ENCODE measurements around the gene QPCT. TPM values are rescaled to one million over a fixed set of nuclear protein-coding genes. Genes with fewer than 3 reads are reported as not detected.
"Not testable (repeated sequence)": the region's sequence is repeated elsewhere in the genome, so short reads cannot be mapped to it uniquely, and the experiment has no call there.

The QPCT gene
- total RNA-seq, 4 donors from 2014 or later: 1.5 to 4.8 (median 3.1) TPM

DNA sequence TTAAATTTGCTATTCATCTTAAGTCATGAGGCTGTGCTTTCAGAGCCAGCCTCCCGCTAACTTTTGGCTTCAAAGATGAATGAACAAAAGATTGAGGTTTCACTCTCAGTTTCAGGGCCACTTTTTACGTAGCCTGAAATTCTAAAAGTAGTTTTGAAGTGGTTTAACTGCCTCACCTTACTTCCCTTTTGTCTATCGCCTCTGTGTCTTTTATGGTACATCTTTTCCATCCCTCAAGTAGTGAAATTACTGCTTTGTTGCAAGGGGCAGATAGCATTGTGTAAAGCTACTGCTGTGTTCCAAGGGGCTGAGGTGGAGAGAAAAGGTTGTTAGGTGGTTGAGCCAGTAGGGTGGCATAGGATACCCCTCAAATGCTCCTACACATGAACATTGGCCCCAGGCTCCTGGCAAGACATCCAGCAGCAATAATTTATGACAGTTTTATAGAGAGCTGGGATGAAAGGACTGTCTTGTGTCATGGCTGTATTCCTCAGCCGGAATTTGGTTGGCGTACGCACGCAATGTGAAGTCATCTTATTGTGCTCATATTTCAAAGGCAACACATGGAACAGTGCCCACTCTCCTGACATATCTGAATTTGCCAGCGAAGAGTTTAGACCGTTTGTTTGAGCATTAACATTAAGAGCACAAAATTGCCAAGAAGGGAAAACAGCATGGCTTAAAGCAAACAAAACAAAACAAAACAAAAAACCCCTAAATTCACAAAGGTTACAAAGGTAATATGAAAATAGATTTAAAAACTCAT lies 32.2 kb downstream of the QPCT start:
- no peaks in the 10 kb centered on the region for H3K36me3 ChIP-seq
- H3K9me3 ChIP-seq: no peaks in the 10 kb centered on the region
- 41 to 50% methylated on average over 9 of the region's 9 CpGs for WGBS, 2 donors
- peak; percentile 17 to 70 for DNase-seq (ENCODE audit: low spot score in 2 of 2)
- H3K27me3 ChIP-seq: no peaks in the 10 kb centered on the region
- H3K4me3 ChIP-seq: peak overlapping the region in 3 of 4 donors; percentile 4 to 18 (median 8)
- TF ChIP-seq, protein P1, sequence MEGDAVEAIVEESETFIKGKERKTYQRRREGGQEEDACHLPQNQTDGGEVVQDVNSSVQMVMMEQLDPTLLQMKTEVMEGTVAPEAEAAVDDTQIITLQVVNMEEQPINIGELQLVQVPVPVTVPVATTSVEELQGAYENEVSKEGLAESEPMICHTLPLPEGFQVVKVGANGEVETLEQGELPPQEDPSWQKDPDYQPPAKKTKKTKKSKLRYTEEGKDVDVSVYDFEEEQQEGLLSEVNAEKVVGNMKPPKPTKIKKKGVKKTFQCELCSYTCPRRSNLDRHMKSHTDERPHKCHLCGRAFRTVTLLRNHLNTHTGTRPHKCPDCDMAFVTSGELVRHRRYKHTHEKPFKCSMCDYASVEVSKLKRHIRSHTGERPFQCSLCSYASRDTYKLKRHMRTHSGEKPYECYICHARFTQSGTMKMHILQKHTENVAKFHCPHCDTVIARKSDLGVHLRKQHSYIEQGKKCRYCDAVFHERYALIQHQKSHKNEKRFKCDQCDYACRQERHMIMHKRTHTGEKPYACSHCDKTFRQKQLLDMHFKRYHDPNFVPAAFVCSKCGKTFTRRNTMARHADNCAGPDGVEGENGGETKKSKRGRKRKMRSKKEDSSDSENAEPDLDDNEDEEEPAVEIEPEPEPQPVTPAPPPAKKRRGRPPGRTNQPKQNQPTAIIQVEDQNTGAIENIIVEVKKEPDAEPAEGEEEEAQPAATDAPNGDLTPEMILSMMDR (IDR thresholded peaks at IDR 0.05): no peak
- no peak for TF ChIP-seq POLR2A (IDR thresholded peaks at IDR 0.05)
- peak in 1 of 2 donors; percentile 45 for TF ChIP-seq EP300 (IDR thresholded peaks at IDR 0.05)
- peak overlapping the region in 3 of 4 donors; percentile 22 to 89 (median 70) for H3K27ac ChIP-seq
- H3K4me1 ChIP-seq: peaks cover 0 to 24% (median 6%) of the 10 kb centered on the region in 4 donors

DNA sequence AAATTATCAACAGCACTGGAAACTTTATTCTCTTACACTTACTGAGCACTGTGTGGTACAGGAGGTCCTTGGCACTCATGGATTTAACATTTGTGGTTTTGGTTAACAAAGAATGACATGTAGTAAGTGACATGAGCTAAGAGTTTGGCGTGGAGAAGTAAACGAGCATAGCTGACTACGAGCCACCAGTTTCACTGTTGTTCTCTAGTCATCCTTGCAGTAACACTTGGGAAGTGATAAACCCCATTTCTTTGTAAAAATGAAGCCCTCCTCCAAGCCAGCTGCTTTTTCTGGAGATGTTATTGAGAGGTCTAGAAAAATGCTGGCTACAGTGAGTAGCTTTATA lies 32.7 kb downstream of the QPCT start:
- DNase-seq (ENCODE audit: low spot score in 2 of 2): peak in 1 of 2 donors; percentile 19
- TF ChIP-seq EP300 (IDR thresholded peaks at IDR 0.05): peak in 1 of 2 donors; percentile 39
- no peak for TF ChIP-seq POLR2A (IDR thresholded peaks at IDR 0.05)
- WGBS, 2 donors: 20 to 24% methylated on average over 3 of the region's 3 CpGs
- Histone ChIP-seq H3K9me3 (no peaks in the 10 kb centered on the region), H3K36me3 (no peaks in the 10 kb centered on the region), H3K27ac (peak overlapping the region in 3 of 4 donors; percentile 22 to 89 (median 70)), H3K4me1 (peaks cover 0 to 24% (median 6%) of the 10 kb centered on the region in 4 donors), H3K4me3 (peak overlapping the region in 2 of 4 donors; percentile 8 to 18), H3K27me3 (no peaks in the 10 kb centered on the region)

DNA sequence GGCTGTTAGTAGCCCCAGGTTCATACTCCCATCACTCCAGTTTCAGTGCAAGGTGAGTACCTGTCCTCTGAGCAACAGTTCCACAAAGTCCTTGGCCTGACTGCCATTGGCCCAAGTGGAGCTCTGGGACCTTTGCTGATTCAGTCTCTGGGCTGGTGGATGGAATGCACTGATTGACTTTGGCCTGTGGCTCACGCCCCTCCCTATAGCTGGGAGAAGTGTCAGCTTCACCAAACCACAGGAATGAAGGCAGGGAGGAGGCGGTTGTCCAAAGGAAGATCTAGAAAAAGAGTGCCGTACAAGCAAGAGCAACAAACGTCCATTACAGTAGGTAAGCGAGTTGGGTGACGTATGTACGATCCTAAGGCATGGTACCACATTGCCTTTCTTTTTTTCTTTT lies 34.0 kb downstream of the QPCT start:
- no peak for TF ChIP-seq POLR2A (IDR thresholded peaks at IDR 0.05)
- TF ChIP-seq, protein P1 (IDR thresholded peaks at IDR 0.05): no peak
- peak in 1 of 2 donors; percentile 40 for TF ChIP-seq EP300 (IDR thresholded peaks at IDR 0.05)
- Histone ChIP-seq H3K4me3 (no peak overlapping the region), H3K27ac (peak overlapping the region in 2 of 4 donors; percentile 70 to 89), H3K4me1 (peaks cover 0 to 24% (median 6%) of the 10 kb centered on the region in 4 donors), H3K27me3 (no peaks in the 10 kb centered on the region), H3K9me3 (no peaks in the 10 kb centered on the region), H3K36me3 (no peaks in the 10 kb centered on the region)
- WGBS, 2 donors: 84% methylated on average over 7 of the region's 7 CpGs
- DNase-seq (ENCODE audit: low spot score in 2 of 2): peak; percentile 19 to 22

DNA sequence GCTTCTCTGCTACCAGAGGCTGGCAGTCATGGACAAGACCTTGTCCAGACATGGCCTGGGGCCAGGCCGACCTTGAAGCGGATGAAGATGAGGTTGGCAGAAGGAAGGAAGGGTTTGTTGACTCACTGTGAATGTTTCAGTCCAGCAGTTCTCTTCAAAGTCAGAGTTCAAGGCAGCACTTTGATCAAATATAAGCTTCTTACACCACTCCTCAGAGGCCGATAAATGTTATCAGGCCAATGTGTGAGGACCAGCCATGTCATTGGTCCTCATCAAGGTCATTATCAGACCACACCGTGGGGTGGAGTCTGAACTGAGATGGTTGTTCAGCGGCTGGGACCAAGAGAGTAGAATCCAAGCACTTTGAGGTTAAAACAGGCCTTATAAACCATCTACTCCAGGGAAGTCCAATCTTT lies 35.5 kb downstream of the QPCT start:
- H3K4me1 ChIP-seq: peaks cover 0 to 24% (median 6%) of the 10 kb centered on the region in 4 donors
- WGBS, 2 donors: 87 to 90% methylated on average over 5 of the region's 5 CpGs
- TF ChIP-seq POLR2A (IDR thresholded peaks at IDR 0.05) (no peak), EP300 (IDR thresholded peaks at IDR 0.05) (no peak)
- TF ChIP-seq, protein P1 (IDR thresholded peaks at IDR 0.05): no peak
- peak overlapping the region in 1 of 4 donors; percentile 22 for H3K27ac ChIP-seq
- DNase-seq (ENCODE audit: low spot score in 2 of 2): no peak
- no peaks in the 10 kb centered on the region for H3K36me3 ChIP-seq
- H3K9me3 ChIP-seq: no peaks in the 10 kb centered on the region
- H3K27me3 ChIP-seq: no peaks in the 10 kb centered on the region
- H3K4me3 ChIP-seq: no peak overlapping the region

DNA sequence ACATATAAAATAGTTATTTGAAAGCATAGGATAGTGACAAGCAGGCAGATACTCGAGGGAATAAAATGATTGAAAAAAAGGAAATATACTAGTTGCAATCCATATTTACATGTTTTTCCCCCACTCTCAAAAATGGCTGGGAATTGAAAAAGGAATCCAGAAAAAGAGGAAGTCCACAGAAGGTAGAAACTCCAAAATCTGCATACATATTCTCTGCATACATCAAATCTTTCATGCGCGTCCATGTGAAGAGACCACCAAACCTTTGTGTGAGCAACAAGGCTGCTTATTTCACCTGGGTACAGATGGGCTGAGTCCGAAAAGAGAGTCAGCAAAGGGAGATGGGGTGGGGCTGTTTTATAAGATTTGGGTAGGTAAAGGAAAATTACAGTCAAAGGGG lies 36.4 kb downstream of the QPCT start:
- not testable (repeated sequence) for H3K4me3 ChIP-seq; DNase-seq (ENCODE audit: low spot score in 2 of 2); H3K27ac ChIP-seq; H3K9me3 ChIP-seq; H3K27me3 ChIP-seq; H3K36me3 ChIP-seq
- 89% methylated on average over 4 of the region's 4 CpGs for WGBS, 2 donors
- peaks cover 0 to 17% (median 4%) of the 10 kb centered on the region in 4 donors for H3K4me1 ChIP-seq

DNA sequence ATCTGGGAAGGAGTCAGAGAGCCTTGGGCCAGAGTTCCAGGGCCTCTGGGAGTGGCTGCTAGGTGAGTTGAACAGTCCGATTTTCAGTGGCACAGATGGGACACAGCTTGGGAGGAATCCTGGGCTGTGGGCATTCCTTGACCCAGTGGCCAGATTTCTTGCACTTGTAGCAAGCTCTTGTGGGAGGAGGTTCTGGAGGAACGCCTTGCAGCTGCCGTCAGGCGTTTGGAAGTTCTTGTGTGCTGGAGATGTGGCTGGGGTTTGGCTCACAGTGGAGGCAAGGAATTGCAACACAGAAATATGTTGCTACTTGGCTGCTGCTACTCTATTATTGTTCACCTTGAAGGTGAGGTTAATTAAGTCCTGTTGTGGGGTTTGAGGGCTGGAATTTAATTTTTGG lies 39.8 kb downstream of the QPCT start:
- DNase-seq (ENCODE audit: low spot score in 2 of 2); H3K4me1 ChIP-seq; H3K27ac ChIP-seq; H3K36me3 ChIP-seq; H3K27me3 ChIP-seq; H3K9me3 ChIP-seq; H3K4me3 ChIP-seq: not testable (repeated sequence)
- WGBS, 2 donors: 71 to 82% methylated on average over 4 of the region's 4 CpGs
- TF ChIP-seq EP300 (IDR thresholded peaks at IDR 0.05): peak in 1 of 2 donors; percentile 43

All from tibial nerve (tissue), 4 donors.